CD4-positive, CD25-positive, alpha-beta regulatory T cell (primary cell): Measurements from ENCODE around the gene AUTS2. TPM values are rescaled to one million over a fixed set of nuclear protein-coding genes. Genes with fewer than 3 reads are reported as not detected.

ENCODE experiments used
- ATAC-seq, 2 donors: fragments of 150-1000 bp; cut with Tn5 transposase; one replicate each; pipeline ENCODE4 v1.10.0; 2021; ENCODE audit warnings: low read depth in 2 of 2, moderate number of reproducible peaks in 2 of 2, moderate library complexity in 1 of 2
- DNase-seq, 3 donors: peaks; one replicate each; pipeline versions ENCODE4 v3.0.0 to v3.0.0-alpha.2; 2012 to 2022; ENCODE audit warnings: mixed read lengths in 1 of 3
- H3K27ac ChIP-seq: one replicate; pipeline ENCODE4 v1.7.0; 2013; ENCODE audit warnings: mild to moderate bottlenecking, low read length; ENCODE audit not compliant: insufficient read depth, poor library complexity, severe bottlenecking
- H3K27me3 ChIP-seq: one replicate; pipeline ENCODE4 v1.7.0; 2013; ENCODE audit warnings: low read length; ENCODE audit not compliant: control insufficient read depth, insufficient read depth
- H3K36me3 ChIP-seq: one replicate; pipeline ENCODE4 v1.7.0; 2013; ENCODE audit warnings: mild to moderate bottlenecking, low read length, moderate library complexity; ENCODE audit not compliant: control insufficient read depth, insufficient read depth
- H3K4me1 ChIP-seq: 2 replicates; pipeline ENCODE4 v1.7.0; 2013; ENCODE audit warnings: mild to moderate bottlenecking, low read length; ENCODE audit not compliant: insufficient read depth, control insufficient read depth, poor library complexity, severe bottlenecking
- H3K4me3 ChIP-seq: one replicate; pipeline ENCODE4 v1.7.0; 2013; ENCODE audit warnings: low read depth, mild to moderate bottlenecking, low read length, moderate library complexity
- H3K9me3 ChIP-seq, 2 experiments: 1 replicate in 1 of 2; 2 replicates in 1 of 2; pipeline ENCODE4 v1.7.0; 2013; ENCODE audit warnings: low read length in 2 of 2, mild to moderate bottlenecking in 1 of 2, moderate library complexity in 1 of 2; ENCODE audit not compliant: control insufficient read depth in 2 of 2
- H3K27ac Mint-ChIP-seq, 3 donors: one replicate each; pipeline ENCODE4 v1.8.0; 2020 to 2022; ENCODE audit warnings: mild to moderate bottlenecking in 3 of 3, mixed read lengths in 3 of 3, moderate library complexity in 2 of 3
- H3K27me3 Mint-ChIP-seq: one replicate; pipeline ENCODE4 v1.8.0; 2022; ENCODE audit warnings: mild to moderate bottlenecking, mixed read lengths
- H3K36me3 Mint-ChIP-seq: one replicate; pipeline ENCODE4 v1.8.0; 2020; ENCODE audit warnings: mixed read lengths
- H3K4me1 Mint-ChIP-seq, 4 donors: one replicate each; pipeline ENCODE4 v1.8.0; 2020 to 2022; ENCODE audit warnings: mixed read lengths in 4 of 4, mild to moderate bottlenecking in 1 of 4
- H3K4me3 Mint-ChIP-seq, 4 donors: one replicate each; pipeline ENCODE4 v1.8.0; 2020 to 2022; ENCODE audit warnings: mild to moderate bottlenecking in 4 of 4, mixed read lengths in 4 of 4, moderate library complexity in 3 of 4
- H3K9me3 Mint-ChIP-seq, 7 donors: one replicate each; pipeline ENCODE4 v1.8.0; 2020 to 2022; ENCODE audit warnings: mixed read lengths in 7 of 7, mild to moderate bottlenecking in 3 of 7, moderate library complexity in 2 of 7
- polyA plus RNA-seq, 4 donors: library from polyadenylated mRNA; unstranded; fragments of 300-500 nt; fragmentation: Illumina TruSeq; gene quantifications; one replicate each; pipeline ENCODE4 v1.2.3, GENCODE V29; 2021
- total RNA-seq: library from RNA; stranded (reverse); gene quantifications from one replicate; pipeline ENCODE4 v1.2.3, GENCODE V29; 2022

AUTS2 gene
- total and polyA plus RNA-seq, 5 donors from 2014 or later: 0.47 to 32.4 (median 0.74) TPM

DNA sequence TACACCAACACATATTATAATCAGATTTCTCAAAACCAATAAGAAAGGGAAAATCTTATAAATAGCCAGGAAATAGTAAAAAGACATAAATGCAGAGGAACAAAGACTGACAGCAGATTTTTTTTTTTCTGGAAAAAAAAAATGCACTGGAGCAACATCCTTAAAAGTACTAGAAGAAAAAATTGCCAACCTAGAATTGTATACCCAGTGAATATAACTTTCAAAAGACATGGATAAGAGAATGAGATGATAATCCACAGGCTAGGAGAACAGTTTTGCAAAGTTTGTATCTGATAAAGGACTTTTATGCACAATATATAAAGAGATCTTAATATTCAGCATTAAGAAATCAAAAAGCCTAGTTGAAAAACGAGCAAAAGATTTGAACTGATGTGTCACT lies 554.0 kb downstream of the AUTS2 start:
- Mint-ChIP-seq H3K27me3 (peaks cover 4% of the 10 kb centered on the region), H3K4me1 (no peaks in the 10 kb centered on the region), H3K27ac (no peak overlapping the region), H3K4me3 (no peak overlapping the region), H3K36me3 (no peaks in the 10 kb centered on the region), H3K9me3 (peaks cover 0 to 19% (median 0%) of the 10 kb centered on the region in 7 donors)
- Histone ChIP-seq H3K27ac (no peak overlapping the region), H3K9me3 (peaks cover 0 to 5% of the 10 kb centered on the region in 2 experiments), H3K27me3 (no peaks in the 10 kb centered on the region), H3K4me1 (no peaks in the 10 kb centered on the region), H3K36me3 (no peaks in the 10 kb centered on the region), H3K4me3 (no peak overlapping the region)
- no peak for ATAC-seq
- no peak for DNase-seq

DNA sequence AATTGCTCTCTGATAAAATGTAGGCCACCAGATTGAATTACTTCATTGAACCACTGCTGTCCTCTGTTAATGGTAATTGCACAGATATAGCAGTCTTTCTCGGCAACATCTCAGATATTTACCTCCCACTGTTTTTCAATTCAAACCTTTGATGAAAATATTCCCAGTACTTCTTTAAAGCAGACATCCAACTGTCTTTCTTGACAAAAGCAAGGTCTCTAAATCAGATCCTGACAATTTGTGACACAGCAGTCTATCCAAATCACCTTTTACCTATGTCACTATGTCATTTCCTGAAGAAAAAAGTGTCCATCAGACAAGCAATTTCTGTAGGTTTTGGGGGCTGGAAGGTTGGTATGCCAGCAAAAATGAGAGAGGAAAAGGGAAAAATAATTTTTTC lies 555.7 kb downstream of the AUTS2 start:
- Histone ChIP-seq H3K27ac (no peak overlapping the region), H3K36me3 (no peaks in the 10 kb centered on the region), H3K27me3 (no peaks in the 10 kb centered on the region), H3K9me3 (peaks cover 0 to 5% of the 10 kb centered on the region in 2 experiments), H3K4me1 (no peaks in the 10 kb centered on the region), H3K4me3 (no peak overlapping the region)
- no peaks in the 10 kb centered on the region for H3K36me3 Mint-ChIP-seq
- H3K4me1 Mint-ChIP-seq: no peaks in the 10 kb centered on the region
- ATAC-seq (no peak), DNase-seq (no peak)
- no peak overlapping the region for H3K4me3 Mint-ChIP-seq
- no peak overlapping the region for H3K27ac Mint-ChIP-seq
- H3K9me3 Mint-ChIP-seq: peaks cover 0 to 19% (median 0%) of the 10 kb centered on the region in 7 donors
- H3K27me3 Mint-ChIP-seq: peaks cover 4% of the 10 kb centered on the region

DNA sequence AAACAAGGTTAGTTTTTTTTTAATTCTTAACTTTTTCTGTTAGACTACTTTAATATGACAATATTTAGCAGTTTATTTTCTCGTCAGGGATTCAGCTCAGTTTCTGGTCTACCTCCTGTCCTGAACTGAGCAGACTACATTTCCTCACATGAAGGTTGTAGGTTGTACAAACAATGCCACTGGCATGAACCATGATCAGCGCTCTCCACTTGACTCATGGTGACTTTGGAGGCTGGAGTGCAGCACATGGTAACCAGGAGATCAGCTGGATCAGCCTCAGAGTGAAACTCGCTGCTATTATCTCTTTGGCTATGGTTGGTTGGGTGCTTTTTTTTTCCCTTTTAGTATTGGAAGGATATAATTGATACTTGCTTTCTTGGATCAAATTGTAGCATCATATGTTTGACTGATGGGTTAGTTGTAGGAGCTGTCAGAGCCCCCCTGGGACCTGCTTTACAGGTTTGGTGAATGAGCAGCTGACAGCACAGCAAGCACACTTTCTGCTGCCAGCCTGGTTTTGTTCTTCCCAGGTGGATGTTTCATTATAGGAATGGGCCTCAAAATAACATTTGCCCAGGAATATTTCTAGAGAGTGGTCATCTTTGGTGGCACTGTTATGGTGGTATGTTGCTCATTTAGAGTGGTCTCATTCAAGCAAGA lies 556.4 kb downstream of the AUTS2 start:
- H3K9me3 Mint-ChIP-seq: peaks cover 0 to 17% (median 0%) of the 10 kb centered on the region in 7 donors

DNA sequence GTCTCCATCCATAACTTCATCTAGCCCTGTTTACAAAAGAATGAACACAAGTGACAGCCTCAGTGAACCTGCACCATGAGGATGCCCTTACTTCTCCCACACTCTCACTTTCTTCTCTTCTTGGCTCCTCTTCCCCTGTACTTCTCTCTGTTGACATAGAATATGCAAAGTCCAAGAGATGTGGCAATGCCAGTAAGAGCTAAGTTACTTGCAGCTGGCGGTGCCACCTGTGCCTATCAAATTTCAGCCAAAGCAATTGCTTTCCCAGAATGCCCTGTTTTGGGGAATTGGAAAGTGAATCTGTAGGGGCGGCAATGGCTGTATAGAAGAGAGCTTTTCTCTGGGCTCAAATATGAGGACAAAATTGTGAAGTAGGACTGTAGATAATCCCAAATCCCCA lies 557.8 kb downstream of the AUTS2 start:
- no peak overlapping the region for H3K27ac Mint-ChIP-seq
- no peaks in the 10 kb centered on the region for H3K4me1 Mint-ChIP-seq
- Histone ChIP-seq H3K9me3 (peaks cover 0 to 5% of the 10 kb centered on the region in 2 experiments), H3K4me1 (no peaks in the 10 kb centered on the region), H3K27ac (no peak overlapping the region), H3K36me3 (no peaks in the 10 kb centered on the region), H3K27me3 (no peaks in the 10 kb centered on the region), H3K4me3 (no peak overlapping the region)
- DNase-seq (no peak), ATAC-seq (no peak)
- peaks cover 4% of the 10 kb centered on the region for H3K27me3 Mint-ChIP-seq
- H3K4me3 Mint-ChIP-seq: no peak overlapping the region
- no peaks in the 10 kb centered on the region for H3K36me3 Mint-ChIP-seq
- H3K9me3 Mint-ChIP-seq: peaks cover 0 to 9% (median 0%) of the 10 kb centered on the region in 7 donors

More for the DNA sequence above, 556.4 kb downstream of the AUTS2 start:
- no peak for DNase-seq
- no peak overlapping the region for H3K4me3 ChIP-seq
- H3K9me3 ChIP-seq: peaks cover 0 to 5% of the 10 kb centered on the region in 2 experiments
- no peaks in the 10 kb centered on the region for H3K36me3 ChIP-seq
- no peak overlapping the region for H3K27ac Mint-ChIP-seq
- no peaks in the 10 kb centered on the region for H3K27me3 ChIP-seq
- peaks cover 4% of the 10 kb centered on the region for H3K27me3 Mint-ChIP-seq
- no peaks in the 10 kb centered on the region for H3K4me1 Mint-ChIP-seq
- no peak for ATAC-seq
- no peak overlapping the region for H3K4me3 Mint-ChIP-seq
- H3K27ac ChIP-seq: no peak overlapping the region
- no peaks in the 10 kb centered on the region for H3K4me1 ChIP-seq
- H3K36me3 Mint-ChIP-seq: no peaks in the 10 kb centered on the region

DNA sequence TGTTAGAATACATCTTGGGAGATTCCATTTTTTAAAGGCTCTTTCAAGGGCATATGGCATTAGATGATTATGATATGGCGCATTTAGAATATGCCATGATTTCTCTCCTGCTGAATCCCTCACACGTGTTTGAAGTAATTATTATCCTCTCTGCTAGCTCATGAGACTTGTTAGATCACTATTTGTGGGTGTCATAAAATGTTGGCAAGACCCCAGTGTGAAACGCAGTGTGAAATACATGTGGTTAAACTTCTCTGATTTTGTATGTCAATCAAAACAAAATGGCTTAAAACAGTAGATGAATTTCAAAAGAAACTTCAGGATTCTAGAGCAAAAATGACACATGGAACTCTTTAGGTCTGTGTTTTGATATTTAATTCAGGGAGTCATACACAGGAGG lies 560.8 kb downstream of the AUTS2 start:
- H3K9me3 ChIP-seq: no peaks in the 10 kb centered on the region
- no peaks in the 10 kb centered on the region for H3K4me1 ChIP-seq
- no peak for ATAC-seq
- Mint-ChIP-seq H3K36me3 (no peaks in the 10 kb centered on the region), H3K27me3 (peaks cover 4% of the 10 kb centered on the region), H3K4me1 (no peaks in the 10 kb centered on the region), H3K27ac (no peak overlapping the region), H3K4me3 (no peak overlapping the region), H3K9me3 (peaks cover 0 to 7% (median 4%) of the 10 kb centered on the region in 7 donors)
- no peaks in the 10 kb centered on the region for H3K27me3 ChIP-seq
- no peak overlapping the region for H3K4me3 ChIP-seq
- H3K36me3 ChIP-seq: no peaks in the 10 kb centered on the region
- DNase-seq: no peak
- no peak overlapping the region for H3K27ac ChIP-seq

DNA sequence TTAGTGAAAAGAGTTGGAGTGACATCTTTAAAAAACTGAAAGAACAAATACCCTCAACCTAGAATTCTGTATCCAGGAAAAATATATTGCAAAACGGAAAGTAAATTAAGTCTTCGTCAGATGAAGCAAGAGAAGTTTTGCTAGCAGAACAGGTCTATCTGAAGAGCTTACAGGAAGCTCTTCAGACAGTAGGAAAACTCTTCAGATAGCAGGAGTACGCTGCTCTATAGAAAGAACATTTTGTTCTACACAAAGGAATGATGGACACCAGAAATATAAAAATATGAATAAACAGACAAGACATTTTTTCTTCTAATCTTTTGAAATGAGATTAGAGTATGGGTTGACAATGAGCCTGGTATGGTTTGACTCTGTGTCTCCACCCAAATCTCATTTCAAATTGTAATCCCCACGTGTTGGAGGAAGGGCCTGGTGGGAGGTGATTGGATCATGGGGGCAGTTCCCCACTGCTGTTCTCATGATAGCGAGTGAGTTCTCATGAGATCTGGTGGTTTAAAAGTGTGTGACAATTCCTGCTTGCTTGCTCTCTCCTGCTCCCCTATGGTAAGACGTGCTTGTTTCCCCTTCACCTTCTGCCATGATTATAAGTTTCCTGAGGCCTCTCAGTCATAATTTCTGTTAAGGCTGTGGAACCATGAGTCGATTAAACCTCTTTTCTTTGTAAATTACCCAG lies 567.3 kb downstream of the AUTS2 start:
- no peaks in the 10 kb centered on the region for H3K36me3 Mint-ChIP-seq
- Histone ChIP-seq H3K4me3 (no peak overlapping the region), H3K36me3 (no peaks in the 10 kb centered on the region), H3K27me3 (no peaks in the 10 kb centered on the region), H3K9me3 (peaks cover 0 to 5% of the 10 kb centered on the region in 2 experiments), H3K27ac (no peak overlapping the region), H3K4me1 (no peaks in the 10 kb centered on the region)
- peaks cover 0 to 13% (median 7%) of the 10 kb centered on the region in 7 donors for H3K9me3 Mint-ChIP-seq
- no peaks in the 10 kb centered on the region for H3K27me3 Mint-ChIP-seq
- H3K27ac Mint-ChIP-seq: no peak overlapping the region
- H3K4me3 Mint-ChIP-seq: no peak overlapping the region
- H3K4me1 Mint-ChIP-seq: no peaks in the 10 kb centered on the region
- DNase-seq (no peak), ATAC-seq (no peak)

DNA sequence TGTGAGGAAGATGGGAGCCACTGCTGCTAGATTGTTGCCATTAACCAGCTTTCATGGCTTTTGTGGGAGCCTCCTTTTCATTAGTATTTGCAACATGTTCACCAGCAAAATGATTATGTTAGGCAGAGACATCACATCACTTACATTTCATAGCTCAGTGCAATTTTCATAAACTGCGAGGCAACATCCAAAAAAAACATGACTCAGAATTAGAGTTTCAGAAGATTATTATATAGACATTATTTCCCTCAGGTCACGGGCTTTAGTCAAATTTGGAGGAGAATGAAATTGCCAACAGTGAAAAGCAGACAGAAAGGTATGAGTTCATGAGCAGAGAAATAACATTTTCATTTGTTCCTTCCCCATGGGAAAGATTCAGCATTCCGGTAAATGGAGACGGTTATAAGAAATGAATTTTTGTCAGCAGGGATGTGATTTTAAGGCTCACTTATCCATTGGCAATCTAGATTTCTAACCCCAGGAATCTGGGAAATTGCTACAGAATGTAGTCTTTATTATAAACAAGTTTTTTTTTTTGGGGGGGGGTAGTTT lies 573.2 kb downstream of the AUTS2 start:
- no peak overlapping the region for H3K4me3 ChIP-seq
- Mint-ChIP-seq H3K36me3 (no peaks in the 10 kb centered on the region), H3K4me1 (no peaks in the 10 kb centered on the region), H3K27me3 (peaks cover 4% of the 10 kb centered on the region), H3K4me3 (no peak overlapping the region), H3K27ac (no peak overlapping the region), H3K9me3 (peaks cover 3 to 12% (median 6%) of the 10 kb centered on the region in 7 donors)
- H3K27ac ChIP-seq: no peak overlapping the region
- ATAC-seq (no peak), DNase-seq (no peak)
- no peaks in the 10 kb centered on the region for H3K4me1 ChIP-seq
- H3K36me3 ChIP-seq: no peaks in the 10 kb centered on the region
- peaks cover 0 to 5% of the 10 kb centered on the region in 2 experiments for H3K9me3 ChIP-seq
- H3K27me3 ChIP-seq: no peaks in the 10 kb centered on the region
